K562 (cell line): ENCODE results near the gene VWA3A. TPM values are rescaled to one million over a fixed set of nuclear protein-coding genes. Genes with fewer than 3 reads are reported as not detected.

ENCODE experiments used
- CHD2 ChIP-seq: IDR thresholded peaks from 2 replicates; pipeline ENCODE4 v1.6.1; 2011; ENCODE audit warnings: low read depth, low read length
- COPS2 ChIP-seq: fragments of 450-650 bp; conservative IDR thresholded peaks from 2 replicates; pipeline ENCODE4 v1.6.1; 2016; ENCODE audit warnings: mild to moderate bottlenecking, moderate library complexity
- DACH1 ChIP-seq: fragments of 450-650 bp; IDR thresholded peaks from 2 replicates; pipeline ENCODE4 v1.6.1; 2018; ENCODE audit not compliant: partially characterized antibody
- E2F3 ChIP-seq: fragments of 250-450 bp; sonication (Bioruptor Pico); IDR thresholded peaks from 2 replicates; pipeline ENCODE4 v1.4.0; 2020; ENCODE audit warnings: mild to moderate bottlenecking
- HNRNPK ChIP-seq: fragments of 200-400 bp; formaldehyde crosslinking; IDR thresholded peaks from one replicate; pipeline ENCODE4 v1.6.1; 2018; ENCODE audit warnings: mild to moderate bottlenecking, low read depth, low read length; ENCODE audit not compliant: poor library complexity, severe bottlenecking
- HOXB6 ChIP-seq: fragments of 250-450 bp; sonication (Bioruptor Pico); IDR thresholded peaks from 2 replicates; pipeline ENCODE4 v1.5.1; 2022; ENCODE audit warnings: mild to moderate bottlenecking, borderline replicate concordance
- KLF16 ChIP-seq: IDR thresholded peaks from 2 replicates; pipeline ENCODE4 v1.6.1; 2016; ENCODE audit warnings: antibody characterized with exemption
- MAFF ChIP-seq: IDR thresholded peaks from 2 replicates; pipeline ENCODE4 v1.6.1; 2012; ENCODE audit warnings: low read length, improper control_type of control experiment
- NFIX ChIP-seq: fragments of 250-450 bp; sonication (Bioruptor Pico); IDR thresholded peaks from 2 replicates; pipeline ENCODE4 v1.4.0; 2020; ENCODE audit warnings: low read depth, mild to moderate bottlenecking, moderate library complexity
- POLR2B ChIP-seq: fragments of 450-650 bp; IDR thresholded peaks from 2 replicates; pipeline ENCODE4 v1.6.1; 2018; ENCODE audit warnings: low read depth; ENCODE audit not compliant: partially characterized antibody
- RBM17 ChIP-seq: fragments of 200-400 bp; formaldehyde crosslinking; IDR thresholded peaks from 2 replicates; pipeline ENCODE4 v1.6.1; 2017; ENCODE audit warnings: low read depth, mild to moderate bottlenecking, low read length, borderline replicate concordance
- YBX1 ChIP-seq: fragments of 450-650 bp; IDR thresholded peaks from 2 replicates; pipeline ENCODE4 v1.7.1; 2016; ENCODE audit warnings: mild to moderate bottlenecking
- ZNF41 ChIP-seq: fragments of 250-450 bp; sonication (Bioruptor Pico); conservative IDR thresholded peaks from 2 replicates; pipeline ENCODE4 v1.4.0; 2020; ENCODE audit warnings: mild to moderate bottlenecking
- ZNF444 ChIP-seq: fragments of 250-450 bp; sonication (Bioruptor Pico); IDR thresholded peaks from 2 replicates; pipeline ENCODE4 v1.4.0; 2020; ENCODE audit warnings: mild to moderate bottlenecking, moderate library complexity
- ZNF644 ChIP-seq: fragments of 200-800 bp; sonication (Bioruptor generic); IDR thresholded peaks from 2 replicates; pipeline ENCODE4 v1.6.1; 2016; ENCODE audit warnings: low read depth, missing genetic modification characterization, missing compliant biosample characterization
- ZNF668 ChIP-seq: fragments of 250-450 bp; sonication (Bioruptor Pico); IDR thresholded peaks from 2 replicates; pipeline ENCODE4 v1.8.0; 2022; ENCODE audit warnings: mild to moderate bottlenecking, inconsistent platforms
- ZNF707 ChIP-seq: fragments of 250-450 bp; sonication (Bioruptor Pico); conservative IDR thresholded peaks from 2 replicates; pipeline ENCODE4 v1.8.0; 2022; ENCODE audit warnings: inconsistent platforms, mild to moderate bottlenecking, moderate library complexity
- ZNF780A ChIP-seq: fragments of 250-450 bp; sonication (Bioruptor Pico); IDR thresholded peaks from 2 replicates; pipeline ENCODE4 v1.5.0; 2021; ENCODE audit warnings: mild to moderate bottlenecking
- polyA plus RNA-seq, 8 experiments: library from polyadenylated mRNA; depleted of rRNA in 4 of 8; stranded (reverse) in 5 of 8; unstranded in 3 of 8; fragments of >200 nt; fragmentation: Nextera tagmentation in 2 of 8; fragmentation: Illumina TruSeq in 1 of 8; extraction: Ambion mirVana in 2 of 8; extraction: Trizol in 1 of 8; gene quantifications; 2 replicates each; pipeline versions ENCODE4 v1.2.1 to v1.2.3, GENCODE V29; 2011 to 2014; ENCODE audit warnings: inconsistent platforms in 1 of 8, missing spikeins in 1 of 8
- total RNA-seq, 7 experiments: library from RNA; depleted of rRNA in 6 of 7; stranded (reverse); fragments of >200 nt in 6 of 7; fragmentation: Illumina TruSeq in 2 of 7; extraction: Trizol in 2 of 7; gene quantifications; 2 replicates each; pipeline versions ENCODE4 v1.2.1 to v1.2.3, GENCODE V29; 2011 to 2021; ENCODE audit warnings: low replicate concordance in 1 of 7
- TF ChIP-seq, protein P1 (sequence below): fragments of 250-450 bp; sonication (Bioruptor Pico); IDR thresholded peaks from 2 replicates; pipeline ENCODE4 v1.5.0; 2021; ENCODE audit warnings: mild to moderate bottlenecking, moderate library complexity
- TF ChIP-seq, protein P2 (sequence below): IDR thresholded peaks from 2 replicates; pipeline ENCODE4 v1.6.1; 2011; ENCODE audit warnings: borderline replicate concordance, low read depth, mild to moderate bottlenecking, moderate library complexity, low read length; ENCODE audit not compliant: insufficient read depth, poor library complexity, severe bottlenecking
- TF ChIP-seq, protein P3 (sequence below): fragments of 450-650 bp; IDR thresholded peaks from 2 replicates; pipeline ENCODE4 v1.6.1; 2016; ENCODE audit warnings: missing biosample characterization, missing genetic modification characterization

VWA3A gene
- total and polyA plus RNA-seq, 9 of the 15 experiments (the other 6 are each of a cell fraction or from before 2014, with no cell fraction given) = not detected

DNA sequence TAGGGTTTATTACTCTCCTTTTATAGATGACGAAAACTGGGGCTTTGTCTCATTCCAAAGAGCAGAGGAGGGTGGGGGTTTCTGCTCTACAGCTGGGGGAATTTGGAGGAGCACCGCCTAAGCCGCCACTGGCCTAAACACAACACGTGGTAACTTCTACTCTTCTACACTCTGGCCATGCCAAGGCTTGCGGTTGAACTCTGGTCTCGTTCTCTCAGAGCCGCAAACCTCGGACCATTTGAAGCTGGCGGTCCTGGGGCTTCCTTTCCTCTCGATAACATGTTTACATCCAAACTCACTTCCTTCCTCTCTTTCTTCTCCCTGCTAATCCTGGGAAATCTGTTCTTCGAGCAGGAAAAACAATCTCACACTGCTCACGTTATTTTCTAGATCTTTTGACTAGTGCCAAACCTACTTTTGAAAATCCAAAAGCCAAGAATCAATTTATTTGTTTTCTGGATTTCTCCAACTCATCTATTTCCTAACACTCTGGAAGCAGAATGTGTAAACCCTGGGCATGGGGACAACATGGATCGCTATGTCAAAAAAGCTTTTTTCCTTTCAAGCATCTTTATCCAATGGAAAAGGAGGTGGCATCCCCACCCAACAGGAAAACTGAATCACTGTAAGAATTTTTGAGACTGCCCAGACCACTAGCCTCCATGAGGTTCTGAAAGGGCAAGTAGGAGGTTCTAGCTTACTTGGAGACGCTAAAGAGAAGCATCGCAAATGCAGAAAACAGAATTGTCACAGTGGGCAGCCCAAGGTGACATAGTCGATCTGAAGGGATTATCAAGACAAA is 100.1 kb downstream of the VWA3A start (continued):
- TF ChIP-seq MAFF (no peak), YBX1 (no peak), E2F3 (no peak), COPS2 (no peak), ZNF780A (CRISPR knock-in tag) (no peak), RBM17 (no peak), CHD2 (0 out of 2 replicates have a peak, but pooled peaks have one; percentile 19), ZNF668 (CRISPR knock-in tag) (0 out of 2 replicates have a peak, but pooled peaks have one; percentile 13), DACH1 (no peak), KLF16 (no peak), ZNF444 (CRISPR knock-in tag) (no peak), NFIX (CRISPR knock-in tag) (no peak), ZNF707 (no peak), HNRNPK (no peak), HOXB6 (no peak), POLR2B (no peak), ZNF41 (no peak), ZNF644 (tag) (no peak)
- TF ChIP-seq, protein P1, sequence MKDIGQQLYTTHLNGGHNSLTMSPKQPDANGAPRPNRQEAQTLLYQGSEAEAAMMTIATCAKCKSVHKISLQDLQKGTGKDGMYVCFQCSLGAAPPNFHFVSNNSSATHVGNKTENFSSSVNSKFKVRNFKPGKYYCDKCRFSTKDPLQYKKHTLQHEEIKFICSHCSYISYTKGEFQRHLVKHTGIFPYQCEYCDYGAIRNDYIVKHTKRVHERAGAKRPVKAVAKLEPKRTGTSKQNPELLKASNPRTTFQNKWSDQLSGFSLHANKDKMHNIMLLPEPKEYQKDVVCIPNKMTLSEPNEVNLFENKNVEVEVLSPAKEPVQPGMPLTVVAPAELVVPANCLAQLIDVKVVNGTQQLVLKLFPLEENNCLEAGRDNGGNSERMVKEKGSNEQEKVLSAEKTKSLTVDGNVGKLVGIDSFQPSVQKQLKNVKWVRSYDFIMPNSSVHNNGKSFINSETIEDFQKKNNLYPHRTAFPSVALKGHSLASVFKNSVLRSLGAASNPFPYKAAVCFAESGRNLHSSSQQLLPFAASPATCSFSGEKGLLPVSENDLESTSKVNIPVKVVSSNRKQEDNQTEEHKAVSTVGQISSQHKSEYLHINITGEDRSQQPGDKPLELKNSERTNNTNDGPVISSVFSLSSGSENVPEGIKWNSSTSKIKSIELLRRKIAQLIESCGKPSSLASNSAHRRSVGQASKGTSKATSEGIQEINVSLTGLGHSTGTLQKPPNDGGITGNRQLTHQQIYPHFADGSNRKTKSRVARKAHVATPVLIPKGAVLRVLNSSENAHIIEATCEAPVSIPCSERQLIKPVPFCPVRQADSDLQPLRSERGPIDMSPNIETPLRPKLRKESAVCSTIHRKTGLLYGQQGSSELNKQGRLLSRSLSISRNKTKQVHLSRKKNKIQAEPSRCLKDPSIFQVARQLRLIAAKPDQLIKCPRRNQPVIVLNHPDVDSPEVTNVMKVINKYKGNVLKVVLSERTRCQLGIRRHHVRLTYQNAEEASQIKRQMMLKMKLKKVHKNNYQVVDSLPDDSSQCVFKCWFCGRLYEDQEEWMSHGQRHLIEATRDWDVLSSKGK (CRISPR knock-in tag) = no peak
- TF ChIP-seq, protein P2, sequence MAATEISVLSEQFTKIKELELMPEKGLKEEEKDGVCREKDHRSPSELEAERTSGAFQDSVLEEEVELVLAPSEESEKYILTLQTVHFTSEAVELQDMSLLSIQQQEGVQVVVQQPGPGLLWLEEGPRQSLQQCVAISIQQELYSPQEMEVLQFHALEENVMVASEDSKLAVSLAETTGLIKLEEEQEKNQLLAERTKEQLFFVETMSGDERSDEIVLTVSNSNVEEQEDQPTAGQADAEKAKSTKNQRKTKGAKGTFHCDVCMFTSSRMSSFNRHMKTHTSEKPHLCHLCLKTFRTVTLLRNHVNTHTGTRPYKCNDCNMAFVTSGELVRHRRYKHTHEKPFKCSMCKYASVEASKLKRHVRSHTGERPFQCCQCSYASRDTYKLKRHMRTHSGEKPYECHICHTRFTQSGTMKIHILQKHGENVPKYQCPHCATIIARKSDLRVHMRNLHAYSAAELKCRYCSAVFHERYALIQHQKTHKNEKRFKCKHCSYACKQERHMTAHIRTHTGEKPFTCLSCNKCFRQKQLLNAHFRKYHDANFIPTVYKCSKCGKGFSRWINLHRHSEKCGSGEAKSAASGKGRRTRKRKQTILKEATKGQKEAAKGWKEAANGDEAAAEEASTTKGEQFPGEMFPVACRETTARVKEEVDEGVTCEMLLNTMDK = no peak
- TF ChIP-seq, protein P3, sequence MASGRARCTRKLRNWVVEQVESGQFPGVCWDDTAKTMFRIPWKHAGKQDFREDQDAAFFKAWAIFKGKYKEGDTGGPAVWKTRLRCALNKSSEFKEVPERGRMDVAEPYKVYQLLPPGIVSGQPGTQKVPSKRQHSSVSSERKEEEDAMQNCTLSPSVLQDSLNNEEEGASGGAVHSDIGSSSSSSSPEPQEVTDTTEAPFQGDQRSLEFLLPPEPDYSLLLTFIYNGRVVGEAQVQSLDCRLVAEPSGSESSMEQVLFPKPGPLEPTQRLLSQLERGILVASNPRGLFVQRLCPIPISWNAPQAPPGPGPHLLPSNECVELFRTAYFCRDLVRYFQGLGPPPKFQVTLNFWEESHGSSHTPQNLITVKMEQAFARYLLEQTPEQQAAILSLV (tag) = no peak
